ENCODE data around the gene TTC21A. TPM values are rescaled to one million over a fixed set of nuclear protein-coding genes. Genes with fewer than 3 reads are reported as not detected.
"Not testable (repeated sequence)": the region's sequence is repeated elsewhere in the genome, so short reads cannot be mapped to it uniquely, and the experiment has no call there.

Gene TTC21A, protein sequence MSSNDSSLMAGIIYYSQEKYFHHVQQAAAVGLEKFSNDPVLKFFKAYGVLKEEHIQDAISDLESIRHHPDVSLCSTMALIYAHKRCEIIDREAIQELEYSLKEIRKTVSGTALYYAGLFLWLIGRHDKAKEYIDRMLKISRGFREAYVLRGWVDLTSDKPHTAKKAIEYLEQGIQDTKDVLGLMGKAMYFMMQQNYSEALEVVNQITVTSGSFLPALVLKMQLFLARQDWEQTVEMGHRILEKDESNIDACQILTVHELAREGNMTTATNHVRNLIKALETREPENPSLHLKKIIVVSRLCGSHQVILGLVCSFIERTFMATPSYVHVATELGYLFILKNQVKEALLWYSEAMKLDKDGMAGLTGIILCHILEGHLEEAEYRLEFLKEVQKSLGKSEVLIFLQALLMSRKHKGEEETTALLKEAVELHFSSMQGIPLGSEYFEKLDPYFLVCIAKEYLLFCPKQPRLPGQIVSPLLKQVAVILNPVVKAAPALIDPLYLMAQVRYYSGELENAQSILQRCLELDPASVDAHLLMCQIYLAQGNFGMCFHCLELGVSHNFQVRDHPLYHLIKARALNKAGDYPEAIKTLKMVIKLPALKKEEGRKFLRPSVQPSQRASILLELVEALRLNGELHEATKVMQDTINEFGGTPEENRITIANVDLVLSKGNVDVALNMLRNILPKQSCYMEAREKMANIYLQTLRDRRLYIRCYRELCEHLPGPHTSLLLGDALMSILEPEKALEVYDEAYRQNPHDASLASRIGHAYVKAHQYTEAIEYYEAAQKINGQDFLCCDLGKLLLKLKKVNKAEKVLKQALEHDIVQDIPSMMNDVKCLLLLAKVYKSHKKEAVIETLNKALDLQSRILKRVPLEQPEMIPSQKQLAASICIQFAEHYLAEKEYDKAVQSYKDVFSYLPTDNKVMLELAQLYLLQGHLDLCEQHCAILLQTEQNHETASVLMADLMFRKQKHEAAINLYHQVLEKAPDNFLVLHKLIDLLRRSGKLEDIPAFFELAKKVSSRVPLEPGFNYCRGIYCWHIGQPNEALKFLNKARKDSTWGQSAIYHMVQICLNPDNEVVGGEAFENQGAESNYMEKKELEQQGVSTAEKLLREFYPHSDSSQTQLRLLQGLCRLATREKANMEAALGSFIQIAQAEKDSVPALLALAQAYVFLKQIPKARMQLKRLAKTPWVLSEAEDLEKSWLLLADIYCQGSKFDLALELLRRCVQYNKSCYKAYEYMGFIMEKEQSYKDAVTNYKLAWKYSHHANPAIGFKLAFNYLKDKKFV (N-terminal part only)
- total RNA-seq, result 13.4 TPM

DNA sequence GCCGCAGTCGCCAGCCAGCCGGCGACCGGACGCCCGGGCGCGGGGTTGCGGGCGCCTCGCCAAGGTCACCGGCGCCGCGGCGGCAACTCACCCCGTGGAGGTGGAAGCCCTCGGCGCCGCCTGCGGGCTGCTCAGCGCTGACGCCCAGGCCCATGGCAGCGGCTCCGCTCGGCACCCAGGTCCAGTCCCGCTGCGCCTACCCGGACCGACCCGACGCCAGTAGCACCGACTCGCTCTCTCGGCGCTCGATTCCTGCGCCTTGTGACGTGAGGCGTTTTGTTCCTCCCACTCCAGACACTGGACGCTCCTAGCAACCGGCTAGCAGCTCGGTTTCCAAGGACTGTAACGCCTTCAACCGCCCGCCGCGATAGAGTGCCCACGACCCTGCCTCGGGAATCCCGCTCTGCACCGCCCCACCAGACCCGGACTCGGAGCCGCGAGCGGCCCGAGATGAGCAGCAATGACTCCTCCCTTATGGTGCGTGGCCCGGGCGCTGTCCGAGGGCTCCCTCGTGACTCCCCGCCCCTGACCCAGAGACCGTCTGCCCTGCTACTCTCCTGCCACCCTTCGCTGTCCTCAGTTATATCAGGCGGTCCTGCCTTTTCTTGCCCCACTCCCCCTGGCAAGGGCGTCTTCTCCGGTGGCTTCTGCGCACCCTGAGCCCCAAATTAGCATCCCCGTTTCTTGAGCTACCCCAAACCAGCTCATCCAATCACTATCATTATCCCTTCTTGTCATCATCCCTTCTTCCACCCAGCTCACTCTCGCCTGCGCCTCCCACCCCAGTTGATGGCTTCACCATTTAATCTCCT, at the start of gene TTC21A, which contains the start of gene GORASP1:
Gene TTC21A, plus strand, starts transcription at position 293 of the 812 bp plus-strand sequence. Its CDS starts 158 bp downstream, at position 451.
Gene GORASP1, minus strand, starts transcription at position 240 of the 812 bp plus-strand sequence. Its CDS starts 86 bp downstream, at position 154.
- peak; percentile 92 for DNase-seq (ENCODE audit: low spot score)

DNA sequence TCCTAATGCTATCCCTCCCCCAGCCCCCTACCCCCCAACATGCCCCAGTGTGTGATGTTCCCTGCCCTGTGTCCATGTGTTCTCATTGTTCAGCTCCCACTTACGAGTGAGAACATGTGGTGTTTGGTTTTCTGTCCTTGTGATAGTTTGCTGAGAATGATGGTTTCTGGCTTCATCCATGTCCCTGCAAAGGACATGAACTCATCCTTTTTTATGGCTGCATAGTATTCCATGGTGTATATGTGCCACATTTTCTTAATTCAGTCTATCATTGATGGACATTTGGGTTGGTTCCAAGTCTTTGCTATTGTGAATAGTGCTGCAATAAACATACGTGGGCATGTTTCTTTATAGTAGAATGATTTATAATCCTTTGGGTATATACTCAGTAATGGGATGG, 46.3 kb upstream of the TTC21A start:
- DNase-seq (ENCODE audit: low spot score), result not testable (repeated sequence)

DNA sequence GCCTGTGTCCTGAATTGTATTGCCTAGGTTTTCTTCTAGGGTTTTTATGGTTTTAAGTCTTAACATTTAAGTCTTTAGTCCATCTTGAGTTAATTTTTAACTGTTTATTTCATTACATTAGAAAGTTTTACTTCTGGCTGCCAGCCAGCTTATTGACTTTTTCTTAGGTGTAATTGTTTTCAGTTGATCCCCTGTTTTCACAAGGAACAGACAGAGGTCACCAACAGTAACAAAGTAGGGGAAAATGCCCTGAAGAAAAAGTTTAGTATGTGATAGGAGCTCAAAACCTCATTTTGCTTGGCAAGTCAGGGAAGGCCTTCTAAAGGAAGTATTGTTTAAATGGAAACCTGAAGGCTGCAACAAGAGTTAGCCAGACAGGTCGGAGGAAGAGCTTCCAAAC, 45.3 kb upstream of the TTC21A start:
- peak; percentile 48 for DNase-seq (ENCODE audit: low spot score)

DNA sequence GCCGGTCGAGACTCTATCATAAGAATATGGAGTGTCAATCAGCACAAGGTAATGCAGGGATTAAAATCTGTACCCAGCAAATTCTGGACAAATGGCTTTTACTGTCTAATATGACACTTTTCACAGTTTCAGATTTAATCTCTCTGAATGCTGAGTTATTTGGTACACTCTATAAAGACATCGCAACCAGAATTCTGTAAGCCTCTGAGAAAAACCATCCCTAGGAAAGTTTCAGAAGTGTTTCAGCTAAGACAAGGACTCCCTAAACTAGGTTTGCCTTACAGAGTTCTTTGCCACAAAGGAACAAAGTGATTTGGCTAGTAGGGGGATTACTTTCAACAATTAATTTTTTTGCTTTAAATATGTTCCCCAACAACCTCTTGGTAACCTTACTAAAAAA, 44.3 kb upstream of the TTC21A start:
- DNase-seq (ENCODE audit: low spot score), result no peak

DNA sequence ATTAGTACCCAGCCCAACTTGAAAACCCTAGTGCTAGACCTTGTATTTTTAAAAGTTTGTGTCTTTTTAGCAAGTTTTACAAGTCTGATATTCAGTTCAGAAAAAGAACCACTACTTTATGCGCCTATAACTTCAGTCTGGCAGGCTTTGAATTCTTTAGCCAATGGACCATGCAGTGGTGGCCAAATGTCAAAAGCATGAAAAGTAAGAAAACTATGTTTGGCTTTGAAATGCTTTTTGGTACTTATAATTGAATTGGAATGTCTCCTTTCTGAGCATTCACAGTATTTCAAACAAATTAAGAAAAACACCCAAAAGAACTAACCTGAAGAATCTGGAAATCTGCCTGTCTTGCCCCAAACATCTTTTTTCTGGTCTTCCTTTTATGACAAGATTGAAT, 42.8 kb upstream of the TTC21A start:
- no peak for DNase-seq (ENCODE audit: low spot score)

DNA sequence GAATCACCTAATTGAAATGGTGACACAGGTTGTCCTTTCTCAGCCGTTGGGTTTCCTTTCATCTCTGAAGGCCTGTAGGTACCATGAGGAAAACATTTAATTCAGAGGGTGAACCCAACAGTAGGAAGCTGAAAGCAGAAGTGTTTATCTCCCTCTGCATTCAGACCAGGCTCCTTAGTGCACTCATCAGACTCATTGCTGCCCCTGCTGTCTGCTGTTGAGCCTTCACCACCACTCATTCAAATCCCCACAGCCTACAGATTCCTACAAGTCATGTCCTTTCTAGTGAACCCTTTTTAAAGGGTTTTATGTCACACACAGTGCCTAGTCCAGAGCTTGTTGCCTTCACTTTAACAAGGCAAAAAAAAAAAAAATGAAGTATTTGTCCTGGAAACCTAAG, 42.3 kb upstream of the TTC21A start:
- no peak for DNase-seq (ENCODE audit: low spot score)

DNA sequence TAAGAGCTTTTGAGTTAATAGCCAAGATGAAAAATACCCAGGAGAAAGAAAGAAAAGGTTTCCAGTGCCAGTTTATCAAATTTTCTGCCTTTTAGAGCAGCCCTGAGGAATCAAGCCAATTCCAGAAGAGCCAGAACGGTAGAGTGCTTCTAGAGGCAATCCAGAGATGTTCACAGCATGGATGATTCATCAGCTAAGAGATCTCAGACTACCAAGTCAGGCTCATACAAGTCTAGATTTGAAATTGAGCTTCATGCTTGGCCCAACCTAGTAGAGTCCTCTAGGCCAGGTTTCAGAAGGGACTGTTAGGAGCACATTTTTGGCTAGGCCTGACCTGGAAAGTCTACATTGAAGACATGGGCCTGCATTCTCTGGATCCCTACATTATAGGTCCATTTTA, 40.2 kb upstream of the TTC21A start:
- DNase-seq (ENCODE audit: low spot score), result no peak

DNA sequence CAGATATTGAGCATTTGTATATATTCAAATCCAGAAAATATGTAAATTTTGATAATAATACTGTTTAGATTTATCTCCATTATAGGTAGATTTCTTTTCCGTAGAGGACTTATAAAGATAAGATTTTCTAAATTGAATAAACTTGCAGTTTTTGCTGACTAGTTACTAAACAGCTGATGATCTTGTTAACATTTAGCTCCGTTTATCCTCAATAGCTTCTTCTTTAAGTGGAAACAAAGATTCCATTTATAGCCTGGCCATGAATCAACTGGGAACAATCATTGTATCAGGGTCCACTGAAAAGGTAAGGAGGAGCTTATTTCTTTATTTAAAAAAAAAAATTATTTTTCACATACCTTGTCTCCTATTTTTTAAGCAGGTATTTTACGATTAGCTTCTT, 38.9 kb upstream of the TTC21A start:
- DNase-seq (ENCODE audit: low spot score), result no peak

DNA sequence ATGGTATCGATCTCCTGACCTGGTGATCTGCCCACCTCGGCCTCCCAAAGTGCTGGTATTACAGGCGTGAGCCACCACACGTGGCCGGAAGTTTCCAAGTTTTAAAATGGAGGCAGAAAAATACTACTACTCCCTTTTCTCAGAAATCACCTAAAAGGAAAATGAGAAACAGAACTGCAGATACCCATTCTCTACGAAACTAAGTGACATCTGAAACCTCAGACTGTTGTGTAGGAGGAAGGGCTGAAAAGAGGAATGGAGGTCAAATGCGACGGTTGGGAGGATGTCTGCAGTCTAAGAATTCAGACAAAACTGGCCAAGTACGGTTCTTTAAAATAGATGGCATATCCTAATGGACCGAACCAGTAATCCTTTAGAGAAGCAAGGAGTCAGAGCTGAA, 31.6 kb upstream of the TTC21A start:
- DNase-seq (ENCODE audit: low spot score), result no peak

DNA sequence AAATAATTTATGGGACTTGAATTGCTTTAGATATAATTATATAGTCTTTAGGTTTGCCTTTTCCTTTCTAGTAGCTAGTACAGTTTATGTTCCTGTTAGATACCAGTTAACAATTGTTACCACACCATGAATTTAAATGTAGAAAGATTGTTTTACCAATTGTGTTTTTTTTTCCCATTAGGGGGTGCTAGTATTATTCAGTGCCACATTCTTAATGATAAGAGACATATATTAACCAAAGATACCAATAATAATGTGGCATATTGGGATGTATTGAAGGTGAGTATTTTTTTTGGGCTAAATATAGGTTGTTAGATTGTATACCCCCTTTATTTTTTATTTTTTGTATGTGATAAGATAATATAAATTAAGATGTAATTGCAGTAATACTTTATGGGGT, 27.9 kb upstream of the TTC21A start:
- DNase-seq (ENCODE audit: low spot score), result no peak

DNA sequence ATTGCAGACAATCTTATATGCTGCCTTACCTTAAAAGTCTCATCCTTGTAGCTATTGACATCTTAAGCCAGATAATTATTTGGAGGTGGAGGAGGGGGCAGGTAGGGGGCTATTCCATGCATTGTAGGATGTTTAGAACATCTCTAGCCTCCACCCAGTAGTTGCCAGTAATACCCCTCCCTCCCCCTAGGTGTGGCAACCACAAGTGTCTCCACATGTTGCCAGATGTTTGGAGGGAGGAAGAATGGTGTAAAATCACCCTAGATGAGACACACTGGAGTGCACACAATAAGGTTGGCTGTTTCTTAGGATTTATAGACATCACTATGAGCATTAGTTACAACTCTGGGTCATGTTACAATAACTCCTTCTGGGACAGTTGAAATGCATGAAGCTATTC, 27.5 kb upstream of the TTC21A start:
- DNase-seq (ENCODE audit: low spot score), result no peak

DNA sequence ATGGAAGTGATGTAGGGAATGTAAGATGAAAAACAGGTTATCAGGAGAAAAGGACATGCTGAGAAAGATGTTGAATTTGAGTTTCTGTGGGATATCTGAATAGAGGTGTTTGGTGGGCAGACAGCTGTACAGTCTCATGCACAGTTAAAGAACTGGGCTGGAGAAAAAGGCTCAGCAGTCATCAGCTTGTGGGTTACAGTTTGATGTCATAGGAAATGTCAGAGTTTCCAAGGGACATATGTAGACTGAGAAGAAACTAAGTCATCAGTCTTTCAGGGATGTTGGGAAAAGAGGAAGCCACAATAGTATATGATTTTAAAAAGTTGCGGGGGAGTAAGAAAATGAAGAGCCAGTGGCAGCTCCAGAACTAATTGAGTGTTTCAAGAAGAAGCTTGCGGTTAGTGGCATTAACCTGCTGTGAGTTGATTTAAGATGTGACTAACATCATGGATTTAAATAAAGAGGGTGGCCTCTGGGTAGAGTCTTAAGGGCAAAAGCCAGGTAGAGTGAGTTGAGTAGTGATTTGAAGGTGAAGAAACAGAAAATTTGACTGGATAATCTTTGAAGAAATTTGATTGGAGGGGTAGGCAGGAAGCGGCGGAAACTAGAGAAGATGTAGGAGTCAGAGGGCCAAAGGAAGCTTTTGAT, 24.7 kb upstream of the TTC21A start:
- no peak for DNase-seq (ENCODE audit: low spot score)

DNA sequence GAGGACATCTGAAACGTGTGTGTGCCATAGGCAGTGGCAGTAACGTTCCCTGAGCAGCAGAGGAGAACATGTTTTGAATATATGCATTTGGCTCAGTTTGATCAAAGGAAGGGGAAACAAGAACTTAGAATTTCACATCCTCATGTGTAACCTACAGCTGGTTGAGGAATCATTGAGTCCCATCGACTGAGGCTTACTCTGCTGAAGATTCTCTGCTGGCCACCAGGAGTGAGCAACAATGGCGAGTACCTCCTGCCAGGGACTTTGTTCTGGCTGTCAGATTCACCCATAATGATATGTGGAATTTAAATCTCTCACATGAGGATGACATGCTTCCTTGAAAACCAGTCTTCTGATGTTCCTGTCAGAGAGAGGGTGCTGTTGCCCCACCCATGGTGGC, 21.3 kb upstream of the TTC21A start:
- no peak for DNase-seq (ENCODE audit: low spot score)

DNA sequence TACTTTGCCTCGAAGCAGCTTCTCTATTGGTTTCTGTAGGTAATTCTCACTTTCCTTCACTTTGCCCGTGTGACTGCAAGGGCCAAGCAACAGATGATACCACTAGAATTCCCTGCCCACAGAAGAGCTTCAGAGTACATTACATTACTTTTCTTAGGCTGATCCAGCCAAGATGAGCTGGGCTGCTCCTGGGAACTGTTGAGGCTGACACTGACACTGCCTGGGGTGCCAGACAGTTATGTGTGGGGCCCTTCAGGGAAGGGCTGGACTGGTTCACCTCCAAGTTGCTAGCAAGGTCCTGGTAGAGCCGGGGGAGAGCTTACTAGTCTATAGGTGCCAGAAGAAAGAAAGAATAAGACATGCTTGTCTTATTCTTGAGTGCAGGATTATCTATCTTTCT, 19.0 kb upstream of the TTC21A start:
- no peak for DNase-seq (ENCODE audit: low spot score)

DNA sequence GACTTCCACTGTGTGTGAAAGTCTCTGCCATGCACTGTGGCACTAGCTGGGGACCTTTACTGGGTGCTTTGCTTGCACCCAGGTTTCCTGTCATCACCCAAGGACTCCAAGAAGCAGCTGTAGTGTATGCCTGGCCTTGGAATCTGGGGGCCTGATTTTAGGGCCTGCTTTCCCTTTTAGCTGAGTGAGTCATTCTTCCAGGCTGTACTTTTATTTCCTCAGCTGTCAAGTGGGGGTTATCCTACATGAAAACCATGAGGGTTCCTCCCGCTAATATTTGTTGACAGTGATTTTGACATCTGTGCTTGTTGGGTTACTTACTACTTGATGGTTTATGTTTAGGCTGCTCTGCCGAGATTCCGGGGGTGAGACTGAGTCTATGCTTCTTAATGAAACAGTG, 18.6 kb upstream of the TTC21A start:
- no peak for DNase-seq (ENCODE audit: low spot score)

DNA sequence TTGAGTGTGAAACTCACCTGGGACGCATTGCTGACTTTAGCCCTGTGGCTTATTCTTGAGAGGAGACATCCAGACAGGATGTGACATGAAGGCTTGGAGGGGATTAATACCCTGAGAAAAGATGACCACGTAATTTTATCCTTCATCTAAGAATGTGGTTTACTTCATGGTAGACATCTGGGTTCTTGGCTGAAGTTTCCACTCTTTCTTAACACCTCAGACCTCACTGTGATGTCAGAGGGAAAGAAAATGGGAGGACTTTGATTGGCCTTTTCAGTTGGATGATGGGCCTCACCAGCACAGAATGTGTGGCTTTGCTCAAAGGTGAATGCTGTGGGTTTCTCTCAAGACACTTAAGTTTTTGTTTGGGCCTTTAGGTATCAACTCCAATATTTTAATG, 16.6 kb upstream of the TTC21A start:
- DNase-seq (ENCODE audit: low spot score), result no peak

DNA sequence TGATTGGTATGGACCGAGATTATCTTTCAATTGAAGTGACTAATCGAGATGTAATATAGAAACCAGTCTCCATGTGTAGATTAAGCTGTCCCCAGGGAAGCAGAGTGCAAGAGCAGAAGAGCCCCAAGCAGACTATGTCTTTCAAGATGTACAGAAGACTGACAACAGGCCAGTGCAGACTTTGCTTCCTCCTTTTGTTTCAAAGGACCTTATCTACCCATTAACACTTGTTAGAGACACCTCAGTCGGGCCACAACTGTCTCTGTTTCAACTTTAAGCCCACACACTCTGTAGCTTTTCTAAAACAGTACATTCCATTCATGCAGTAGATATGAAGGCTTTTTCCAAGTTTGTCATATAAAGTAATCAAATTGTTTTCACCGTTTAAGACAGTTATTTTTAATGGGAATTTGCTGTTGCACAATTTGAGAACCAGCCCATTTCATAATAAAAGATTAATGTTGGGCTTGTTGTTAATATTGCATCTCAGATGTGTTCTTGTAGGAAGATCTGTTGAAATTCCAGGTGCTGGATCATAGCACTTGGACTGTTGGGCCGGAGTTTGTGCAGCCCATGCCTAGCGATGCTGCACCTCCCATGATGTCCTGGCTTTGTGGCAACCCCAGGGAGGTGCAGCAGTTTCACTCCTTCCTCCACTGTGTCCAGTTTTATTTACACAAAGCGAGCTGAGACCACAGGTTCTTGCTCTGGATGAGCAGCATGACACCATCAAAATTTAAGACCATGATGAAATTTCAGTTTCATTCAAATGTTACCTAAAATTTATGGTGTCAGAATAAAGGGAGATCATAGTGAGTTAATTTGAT, 12.4 kb upstream of the TTC21A start:
- DNase-seq (ENCODE audit: low spot score), result no peak

DNA sequence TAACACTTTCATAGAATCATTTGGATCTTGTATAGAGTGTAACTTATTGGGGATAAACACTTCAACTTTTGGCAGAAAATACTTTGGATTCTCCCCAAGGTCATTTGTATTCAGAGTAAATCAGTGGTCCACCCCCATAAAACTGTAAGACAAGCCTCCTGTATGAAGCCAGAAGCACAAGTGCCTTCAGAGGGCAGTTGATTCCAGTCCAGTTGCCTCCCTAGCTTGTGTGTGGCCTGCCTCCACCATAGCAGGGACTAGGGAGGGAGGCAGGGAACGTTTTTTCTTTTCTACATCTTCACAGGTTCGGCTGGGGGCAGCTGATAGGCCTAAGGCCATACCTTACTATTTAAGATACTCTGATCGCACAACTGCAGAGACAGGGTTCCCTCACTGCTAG, 11.7 kb upstream of the TTC21A start:
- no peak for DNase-seq (ENCODE audit: low spot score)

DNA sequence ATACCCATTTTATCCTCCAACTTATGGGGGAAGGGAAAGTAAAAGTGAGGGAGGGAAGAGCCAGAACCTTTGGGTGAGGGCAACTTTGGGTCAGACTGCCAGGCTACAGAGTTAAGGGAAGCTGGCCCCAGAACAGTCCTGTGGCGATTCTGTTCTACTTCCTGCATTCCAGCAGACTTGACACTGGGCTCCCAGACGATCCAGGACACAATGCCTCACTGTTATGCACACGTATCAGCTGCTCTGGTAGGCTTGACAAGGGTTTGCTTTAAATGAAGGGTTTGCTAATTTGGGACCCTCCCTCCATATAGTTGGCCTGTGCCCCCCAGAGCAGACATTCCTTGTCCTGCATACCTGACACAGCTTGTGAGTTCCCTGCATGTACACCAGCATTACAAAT, 10.7 kb upstream of the TTC21A start:
- DNase-seq (ENCODE audit: low spot score), result peak; percentile 25
